ENCODE data around the gene PRKRIP1.

DNA sequence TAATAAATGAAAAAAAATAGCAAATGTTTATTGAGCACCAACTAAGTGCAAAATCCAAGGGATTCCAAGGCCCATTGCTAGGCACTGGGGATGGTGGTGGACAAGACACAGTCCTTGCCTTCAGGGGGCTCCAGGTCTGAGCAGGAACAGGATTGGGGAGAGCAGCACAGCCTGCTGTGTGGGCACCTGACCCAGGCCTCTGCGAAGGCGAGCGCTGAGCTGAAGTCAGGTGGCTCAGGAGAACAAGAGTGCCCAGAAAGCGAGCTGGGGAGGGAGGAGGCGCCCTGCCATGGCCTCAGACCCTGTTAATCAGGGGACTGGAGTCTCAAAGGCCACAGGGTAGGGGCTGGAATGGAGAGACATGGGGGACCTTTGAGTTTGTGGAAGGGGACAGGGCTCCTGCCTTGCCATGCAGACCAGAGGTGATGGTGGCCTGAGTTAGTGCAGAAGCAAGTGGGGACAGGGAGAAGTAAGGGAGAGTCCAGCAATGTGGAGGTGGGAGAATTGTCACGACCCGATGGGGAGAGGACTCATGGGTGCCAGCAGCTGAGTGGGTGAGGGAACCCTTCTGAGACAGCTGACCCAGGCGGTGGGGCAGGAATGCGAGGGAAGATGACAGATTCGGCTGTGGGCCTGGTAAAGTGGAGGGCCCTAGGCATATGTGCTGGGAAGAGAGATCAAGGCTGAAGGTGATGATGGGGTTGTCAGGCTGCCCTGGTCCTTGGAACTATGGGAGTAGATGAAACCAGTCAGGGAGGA, 33.2 kb downstream of the PRKRIP1 start:
- TF ChIP-seq, protein P1, sequence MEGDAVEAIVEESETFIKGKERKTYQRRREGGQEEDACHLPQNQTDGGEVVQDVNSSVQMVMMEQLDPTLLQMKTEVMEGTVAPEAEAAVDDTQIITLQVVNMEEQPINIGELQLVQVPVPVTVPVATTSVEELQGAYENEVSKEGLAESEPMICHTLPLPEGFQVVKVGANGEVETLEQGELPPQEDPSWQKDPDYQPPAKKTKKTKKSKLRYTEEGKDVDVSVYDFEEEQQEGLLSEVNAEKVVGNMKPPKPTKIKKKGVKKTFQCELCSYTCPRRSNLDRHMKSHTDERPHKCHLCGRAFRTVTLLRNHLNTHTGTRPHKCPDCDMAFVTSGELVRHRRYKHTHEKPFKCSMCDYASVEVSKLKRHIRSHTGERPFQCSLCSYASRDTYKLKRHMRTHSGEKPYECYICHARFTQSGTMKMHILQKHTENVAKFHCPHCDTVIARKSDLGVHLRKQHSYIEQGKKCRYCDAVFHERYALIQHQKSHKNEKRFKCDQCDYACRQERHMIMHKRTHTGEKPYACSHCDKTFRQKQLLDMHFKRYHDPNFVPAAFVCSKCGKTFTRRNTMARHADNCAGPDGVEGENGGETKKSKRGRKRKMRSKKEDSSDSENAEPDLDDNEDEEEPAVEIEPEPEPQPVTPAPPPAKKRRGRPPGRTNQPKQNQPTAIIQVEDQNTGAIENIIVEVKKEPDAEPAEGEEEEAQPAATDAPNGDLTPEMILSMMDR (conservative IDR thresholded peaks at IDR 0.05): no peak
- no peak for TF ChIP-seq ZFX (IDR thresholded peaks at IDR 0.05)

All from C4-2B (cell line).